ENCODE results near the gene ARF3.

DNA sequence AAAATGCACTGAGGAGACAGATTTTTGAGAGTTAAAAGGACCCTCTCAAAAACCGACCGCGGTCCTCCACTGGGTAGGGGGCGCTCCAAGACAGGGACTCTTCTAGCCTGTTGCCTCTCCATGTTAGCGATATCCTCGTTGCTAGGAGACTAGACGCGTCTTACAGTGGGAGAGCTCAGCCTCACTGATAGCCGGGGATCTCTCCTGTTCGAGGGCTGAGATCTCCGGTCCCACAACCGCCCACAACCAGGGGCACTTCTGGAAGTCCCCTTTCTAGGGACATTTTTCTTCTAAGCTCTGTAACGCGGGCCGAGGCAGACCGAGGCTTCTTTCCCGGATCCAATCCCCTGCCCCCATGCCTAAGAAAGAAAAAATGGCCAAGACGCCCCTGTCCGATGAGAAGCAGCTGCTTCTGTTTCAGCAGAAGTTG lies 53.3 kb downstream of the ARF3 start:
- no peak for TF ChIP-seq POLR2AphosphoS5 (IDR thresholded peaks at IDR 0.05; ENCODE audit: low read depth, low read length)
- no peak for TF ChIP-seq POLR2A (IDR thresholded peaks at IDR 0.05; ENCODE audit: low read depth, low read length)
- no peak for TF ChIP-seq TAF1 (IDR thresholded peaks at IDR 0.05; ENCODE audit: borderline replicate concordance, low read depth, low read length)

All from GM12892 (cell line).